GM19193 (cell line): ENCODE data around the gene RPTOR.

Experiments
- POLR2A ChIP-seq: IDR thresholded peaks from 4 replicates; pipeline ENCODE4 v1.6.1; 2011; ENCODE audit not compliant: insufficient read depth, insufficient read length; ENCODE audit errors: extremely low read depth

The RPTOR gene

GRCh38 chr17:80831491-80831890 is 286.9 kb downstream of the RPTOR start:
- no peak for TF ChIP-seq POLR2A

- no peak for TF ChIP-seq POLR2A
These were observed 287.6 kb downstream of the RPTOR start for GRCh38 chr17:80832266-80832676.

GRCh38 chr17:80832888-80833583 is 288.4 kb downstream of the RPTOR start:
- TF ChIP-seq POLR2A = peak; percentile 69

GRCh38 chr17:80833952-80834892 is 289.6 kb downstream of the RPTOR start:
- no peak for TF ChIP-seq POLR2A

- no peak for TF ChIP-seq POLR2A
These were observed 290.2 kb downstream of the RPTOR start for GRCh38 chr17:80834893-80835275.

GRCh38 chr17:80835816-80836657 is 291.4 kb downstream of the RPTOR start:
- TF ChIP-seq POLR2A = peak; percentile 35

- TF ChIP-seq POLR2A = no peak
These were observed 292.0 kb downstream of the RPTOR start for GRCh38 chr17:80836658-80836965.

GRCh38 chr17:80836971-80837481 is 292.4 kb downstream of the RPTOR start:
- TF ChIP-seq POLR2A = no peak

GRCh38 chr17:80837711-80838110 is 293.1 kb downstream of the RPTOR start:
- TF ChIP-seq POLR2A = no peak

GRCh38 chr17:80838311-80839025 is 293.8 kb downstream of the RPTOR start:
- no peak for TF ChIP-seq POLR2A

GRCh38 chr17:80839026-80839345 is 294.3 kb downstream of the RPTOR start:
- no peak for TF ChIP-seq POLR2A

GRCh38 chr17:80839511-80839941 is 294.9 kb downstream of the RPTOR start:
- no peak for TF ChIP-seq POLR2A

GRCh38 chr17:80839970-80840369 is 295.3 kb downstream of the RPTOR start:
- TF ChIP-seq POLR2A = no peak

- no peak for TF ChIP-seq POLR2A
These were observed 297.9 kb downstream of the RPTOR start for GRCh38 chr17:80842456-80843013.
